GM19452 (cell line): Measurements from ENCODE around the gene TMEM106C.
"Not testable (repeated sequence)": the region's sequence is repeated elsewhere in the genome, so short reads cannot be mapped to it uniquely, and the experiment has no call there.

Source experiments
- ATAC-seq: cut with Tn5 transposase; IDR thresholded peaks from one replicate; pipeline ENCODE4 v1.9.1; 2021; ENCODE audit not compliant: unreplicated experiment

TMEM106C gene

GRCh38 chr12:47949441-47950341 lies 13.7 kb upstream of the TMEM106C start:
- no peak for ATAC-seq

- ATAC-seq: no peak
Observed at GRCh38 chr12:47950856-47951468, 12.4 kb upstream of the TMEM106C start.

- no peak for ATAC-seq
Observed at GRCh38 chr12:47954058-47954457, 9.3 kb upstream of the TMEM106C start.

DNA sequence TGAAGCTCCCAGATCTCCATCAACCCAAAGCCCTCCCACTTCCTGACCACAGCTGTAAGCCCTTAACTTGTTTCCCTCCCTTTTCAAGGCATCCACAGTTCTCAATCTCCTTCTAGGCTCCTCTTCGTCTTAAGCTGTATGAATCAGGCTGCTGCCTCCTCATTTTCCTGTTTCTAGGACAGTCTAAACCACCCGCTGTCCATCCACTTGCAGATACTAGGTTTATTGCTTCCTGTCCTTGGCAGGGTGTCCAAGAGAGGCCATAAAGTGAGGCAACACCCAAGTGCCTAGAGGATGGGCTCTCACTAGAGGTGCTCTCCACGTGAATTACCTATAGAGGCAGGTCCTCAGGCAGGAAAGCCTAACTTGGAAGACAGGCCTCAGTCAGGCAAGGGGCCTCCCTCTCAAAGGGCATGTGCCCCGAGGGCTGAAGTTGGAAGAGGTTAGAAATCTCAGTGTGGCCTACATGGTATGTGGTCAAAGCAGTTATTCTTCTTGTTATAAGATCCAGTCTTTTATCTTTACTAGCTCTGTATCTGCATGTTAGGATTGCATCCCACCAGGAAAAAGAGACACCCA lies 8.8 kb upstream of the TMEM106C start:
- no peak for ATAC-seq

DNA sequence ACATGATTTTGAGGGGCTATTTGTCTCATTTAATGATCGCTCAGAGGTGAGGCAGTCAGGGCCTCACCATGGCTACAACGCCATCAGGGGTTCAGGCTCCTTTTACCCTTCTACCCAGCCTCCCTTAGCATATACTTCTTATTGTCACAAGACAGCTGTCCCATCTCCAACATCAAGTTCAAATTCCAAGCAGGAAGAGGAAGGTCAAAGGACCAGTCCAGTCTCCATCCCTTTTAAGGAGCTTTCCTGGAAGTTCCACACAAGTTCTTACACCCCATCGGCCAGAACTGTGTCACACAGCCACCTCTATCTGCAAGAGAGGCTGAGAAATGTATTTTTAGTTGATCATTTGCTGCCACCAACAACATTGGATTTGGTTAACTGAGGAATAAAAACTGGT lies 8.3 kb upstream of the TMEM106C start:
- ATAC-seq: no peak

- ATAC-seq: not testable (repeated sequence)
Observed at GRCh38 chr12:47957671-47958070, 5.7 kb upstream of the TMEM106C start.

DNA sequence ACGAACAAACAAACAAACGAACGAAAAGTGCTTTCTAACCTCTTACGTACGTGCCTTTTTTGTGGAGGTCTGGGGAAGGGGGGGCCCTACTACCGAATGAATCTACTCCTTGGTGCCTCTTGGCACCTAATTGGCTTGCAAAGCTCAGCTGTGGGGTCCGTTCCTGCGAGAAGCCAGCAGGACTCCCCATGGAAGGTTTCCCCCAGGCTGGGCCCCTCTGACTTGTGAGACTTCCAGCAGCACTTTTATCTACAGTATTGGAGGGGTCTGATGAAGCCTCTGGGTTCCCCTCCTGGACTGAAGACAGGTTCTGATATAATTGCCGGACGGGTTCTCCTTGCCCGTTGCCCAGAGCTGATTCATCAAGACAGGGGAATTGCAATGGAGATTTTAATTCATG lies 1.2 kb upstream of the TMEM106C start:
- ATAC-seq: no peak

- no peak for ATAC-seq
Observed at GRCh38 chr12:47964106-47964728, 821 bp downstream of the TMEM106C start.

- no peak for ATAC-seq
Observed at GRCh38 chr12:47965581-47965980, 2.2 kb downstream of the TMEM106C start.

- no peak for ATAC-seq
Observed at GRCh38 chr12:47967461-47968321, 4.3 kb downstream of the TMEM106C start.

GRCh38 chr12:47969845-47970244 lies 6.4 kb downstream of the TMEM106C start:
- no peak for ATAC-seq

DNA sequence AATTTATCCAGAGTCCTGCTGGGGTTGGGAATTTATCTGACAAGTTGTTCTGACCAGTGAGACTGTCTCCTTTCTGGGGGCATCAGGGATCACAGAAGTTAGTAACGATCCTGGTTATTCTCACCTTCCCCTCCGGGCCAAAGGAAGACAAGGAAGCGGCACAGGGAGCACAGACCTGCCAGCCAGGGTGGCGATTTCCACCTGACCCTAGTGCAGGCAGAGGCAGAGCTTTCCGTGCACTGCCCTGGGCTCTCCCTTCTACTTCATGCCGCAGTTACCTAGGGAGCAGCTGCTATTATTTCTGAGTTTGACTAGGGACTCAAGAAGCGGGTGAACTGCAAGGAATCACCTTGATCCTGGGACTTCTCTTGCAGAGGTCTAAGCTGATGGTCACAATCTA lies 7.4 kb downstream of the TMEM106C start:
- ATAC-seq: no peak

GRCh38 chr12:47972895-47973294 lies 9.5 kb downstream of the TMEM106C start:
- no peak for ATAC-seq

- no peak for ATAC-seq
Observed at GRCh38 chr12:47973870-47974269, 10.5 kb downstream of the TMEM106C start.

GRCh38 chr12:47975036-47975620 lies 11.7 kb downstream of the TMEM106C start:
- no peak for ATAC-seq

DNA sequence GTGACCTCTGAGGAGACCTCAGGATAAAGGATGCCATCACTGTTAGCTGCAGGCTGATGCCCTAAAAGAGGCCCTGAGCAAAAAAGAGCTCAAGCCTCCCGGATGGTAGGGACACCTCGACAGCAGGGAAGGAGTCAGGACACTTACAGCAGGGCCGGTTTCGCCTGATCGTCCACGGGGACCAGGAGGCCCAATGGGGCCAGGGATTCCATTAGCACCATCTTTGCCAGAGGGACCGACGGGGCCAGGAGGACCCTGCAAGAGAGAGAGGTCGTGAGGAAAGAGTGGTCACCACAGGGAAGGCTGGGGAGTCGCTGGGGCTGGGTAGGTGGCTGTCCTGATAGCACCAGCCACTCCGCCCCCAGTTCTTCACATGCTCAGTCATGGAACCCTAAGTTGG lies 12.4 kb downstream of the TMEM106C start:
- ATAC-seq: no peak

DNA sequence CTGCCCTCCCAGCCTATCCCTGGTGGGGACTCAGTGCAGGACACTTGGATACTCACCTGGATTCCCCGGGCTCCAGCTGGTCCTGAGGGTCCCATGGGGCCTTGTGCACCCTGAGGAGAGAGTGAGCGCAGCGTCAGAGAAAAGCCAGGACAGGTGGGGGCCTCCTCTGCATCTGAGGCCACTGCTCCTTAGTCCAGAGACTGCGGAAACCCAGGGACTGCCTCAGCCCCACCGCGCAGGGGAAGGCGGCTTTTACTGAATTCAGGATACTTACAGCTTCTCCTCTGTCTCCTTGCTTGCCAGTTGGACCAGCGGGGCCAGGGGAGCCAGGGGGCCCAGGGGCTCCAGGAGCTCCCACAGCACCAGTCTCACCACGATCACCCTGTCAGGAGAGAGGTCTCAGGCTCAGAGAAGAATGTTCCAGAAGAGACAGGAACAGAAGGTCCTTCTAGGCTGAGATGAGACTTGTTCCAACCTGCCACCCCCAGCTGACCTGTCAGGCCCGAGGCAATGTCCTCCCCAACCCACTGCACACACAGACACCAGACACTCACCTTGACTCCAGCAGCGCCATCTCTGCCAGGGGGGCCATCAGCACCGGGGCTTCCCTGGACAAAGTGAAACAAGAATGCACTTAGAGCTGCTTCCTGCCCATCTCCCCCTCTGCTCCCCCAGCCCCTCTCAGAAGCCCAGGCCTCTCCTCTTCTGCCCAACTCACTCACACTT lies 13.8 kb downstream of the TMEM106C start:
- no peak for ATAC-seq

GRCh38 chr12:47977772-47978597 lies 14.6 kb downstream of the TMEM106C start:
- no peak for ATAC-seq

DNA sequence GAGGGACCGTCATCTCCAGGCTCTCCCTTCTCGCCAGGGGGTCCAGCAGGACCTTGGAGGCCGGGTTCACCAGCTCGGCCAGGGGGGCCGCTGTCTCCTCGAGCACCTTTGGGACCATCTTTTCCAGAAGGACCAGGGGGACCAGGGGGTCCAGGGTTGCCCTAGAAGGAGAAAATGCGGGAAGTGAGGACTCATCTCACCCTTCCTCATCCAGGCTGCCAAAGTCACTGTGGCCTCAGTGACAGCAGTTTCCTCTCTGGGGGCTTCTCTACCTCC lies 15.1 kb downstream of the TMEM106C start:
- no peak for ATAC-seq
